Transverse colon (tissue), 4 donors: ENCODE results near the gene MEF2A. TPM values are rescaled to one million over a fixed set of nuclear protein-coding genes. Genes with fewer than 3 reads are reported as not detected.
A peak's percentile ranks its signal among the peaks of the same experiment; 100 is the strongest.

Source experiments
- DNase-seq: peaks from one replicate; pipeline ENCODE4 v3.0.0-alpha.2; 2019
- H3K27ac ChIP-seq, 4 donors: fragments of 200-600 bp; sonication (generic); 2 replicates each; pipeline ENCODE4 v1.5.1; 2016 to 2018; ENCODE audit warnings: inconsistent platforms in 4 of 4
- H3K27me3 ChIP-seq: fragments of 200-600 bp; sonication (generic); 2 replicates; pipeline ENCODE4 v1.5.1; 2017; ENCODE audit warnings: inconsistent platforms
- H3K36me3 ChIP-seq, 4 donors: fragments of 200-600 bp; sonication (generic); 2 replicates each; pipeline ENCODE4 v1.5.1; 2017 to 2019; ENCODE audit warnings: inconsistent platforms in 4 of 4
- H3K4me1 ChIP-seq, 4 donors: fragments of 200-600 bp; sonication (generic); 2 replicates each; pipeline ENCODE4 v1.5.1; 2017 to 2020; ENCODE audit warnings: inconsistent platforms in 4 of 4
- H3K4me3 ChIP-seq, 4 donors: fragments of 200-600 bp; sonication (generic); 1 replicate in 1 of 4; 2 replicates in 3 of 4; pipeline versions ENCODE4 v1.5.1 to v1.6.1; 2017 to 2019; ENCODE audit warnings: inconsistent platforms in 4 of 4
- H3K9me3 ChIP-seq, 2 donors: fragments of 200-600 bp; sonication (generic); 2 replicates each; pipeline ENCODE4 v1.5.1; 2017 to 2019; ENCODE audit warnings: inconsistent platforms in 2 of 2
- EP300 ChIP-seq: sonication (generic); formaldehyde crosslinking; IDR thresholded peaks from one replicate; pipeline ENCODE4 v1.6.1; 2017; ENCODE audit warnings: antibody characterized with exemption, low read depth
- POLR2A ChIP-seq: fragments of 450-650 bp; IDR thresholded peaks from one replicate; pipeline ENCODE4 v1.6.1; 2016; ENCODE audit warnings: antibody characterized with exemption, mild to moderate bottlenecking, moderate library complexity
- POLR2AphosphoS5 ChIP-seq, 3 donors: sonication (generic); formaldehyde crosslinking; IDR thresholded peaks; one replicate each; pipeline ENCODE4 v1.6.1; 2016; ENCODE audit warnings: antibody characterized with exemption in 3 of 3
- WGBS, 2 donors: methylation state at CpG; one replicate each; pipeline ENCODE4 v1.1.5; 2018; ENCODE audit warnings: low coverage in 1 of 2; 5-methylcytosine and 5-hydroxymethylcytosine counted together
- in situ Hi-C, 4 donors: fragments of 200-750 bp; cut with MboI; loops; one replicate each; pipeline versions ENCODE4 v1.15.0 to v1.15.1; 2017; ENCODE audit warnings: low sequenced_read_pairs in 3 of 4, low pct_ligation_motif_present in 1 of 4, low pct_unique_long_range_greater_than_20kb in 1 of 4
- intact Hi-C: fragments of 100-400 bp; cut with DNase I; formaldehyde crosslinking; loops from one replicate; pipeline ENCODE4 v1.15.1; 2023; ENCODE audit warnings: low total_unique reads
- total RNA-seq, 4 donors: library from RNA; depleted of rRNA; stranded (reverse); fragments of >200 nt; gene quantifications; one replicate each; pipeline ENCODE4 v1.1.0, GENCODE V29; 2016
- TF ChIP-seq, protein P1 (sequence below), 5 experiments: fragments of 200-600 bp in 3 of 5; fragments of 450-650 bp in 2 of 5; sonication (generic) in 3 of 5; IDR thresholded peaks; 1 replicate in 2 of 5; 2 replicates in 3 of 5; pipeline ENCODE4 v1.5.1; 2016 to 2017; ENCODE audit warnings: antibody characterized with exemption in 5 of 5, inconsistent platforms in 3 of 5, mild to moderate bottlenecking in 2 of 5, moderate library complexity in 1 of 5

The MEF2A gene
- total RNA-seq, 4 donors from 2014 or later = 37.4 to 62.5 (median 51.8) TPM

DNA sequence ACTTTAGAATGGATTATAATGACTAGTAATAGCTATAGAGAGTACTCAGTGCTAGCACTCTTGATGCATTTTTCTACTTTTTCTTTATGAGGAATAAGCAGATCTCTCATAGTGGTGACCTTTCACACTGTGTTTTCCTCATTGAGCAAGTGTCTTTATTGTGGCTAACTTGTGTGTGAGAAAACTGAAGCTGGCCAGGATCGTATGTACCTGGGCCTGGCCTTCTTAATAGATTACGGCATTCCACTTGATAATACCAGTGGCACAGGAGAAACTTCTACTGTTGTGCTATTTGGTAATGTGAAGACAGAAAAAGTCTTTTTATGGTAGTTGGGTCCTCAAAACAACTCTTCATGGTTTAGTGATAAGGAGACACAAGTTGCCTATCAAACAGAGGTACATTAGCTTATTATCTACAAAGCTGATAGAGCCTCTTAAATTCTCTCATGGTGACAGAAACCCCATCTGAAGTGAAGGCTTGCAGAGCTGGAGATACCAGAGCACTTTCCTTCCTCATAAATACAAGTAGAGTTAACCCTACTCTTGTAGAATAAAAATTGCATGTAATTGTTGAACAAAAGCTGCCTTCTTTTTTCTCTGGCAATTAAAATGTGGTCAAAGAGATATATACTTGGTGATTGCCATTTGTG lies 102.9 kb downstream of the MEF2A start:
- Histone ChIP-seq H3K4me1 (peaks cover 0 to 8% (median 0%) of the 10 kb centered on the region in 4 donors), H3K36me3 (peaks cover 0 to 20% (median 8%) of the 10 kb centered on the region in 4 donors), H3K27ac (peak overlapping the region in 2 of 4 donors; percentile 22 to 32), H3K9me3 (no peaks in the 10 kb centered on the region), H3K27me3 (no peaks in the 10 kb centered on the region), H3K4me3 (no peak overlapping the region)
- intact Hi-C loops = no loop called here
- no peak for TF ChIP-seq EP300
- TF ChIP-seq, protein P1, sequence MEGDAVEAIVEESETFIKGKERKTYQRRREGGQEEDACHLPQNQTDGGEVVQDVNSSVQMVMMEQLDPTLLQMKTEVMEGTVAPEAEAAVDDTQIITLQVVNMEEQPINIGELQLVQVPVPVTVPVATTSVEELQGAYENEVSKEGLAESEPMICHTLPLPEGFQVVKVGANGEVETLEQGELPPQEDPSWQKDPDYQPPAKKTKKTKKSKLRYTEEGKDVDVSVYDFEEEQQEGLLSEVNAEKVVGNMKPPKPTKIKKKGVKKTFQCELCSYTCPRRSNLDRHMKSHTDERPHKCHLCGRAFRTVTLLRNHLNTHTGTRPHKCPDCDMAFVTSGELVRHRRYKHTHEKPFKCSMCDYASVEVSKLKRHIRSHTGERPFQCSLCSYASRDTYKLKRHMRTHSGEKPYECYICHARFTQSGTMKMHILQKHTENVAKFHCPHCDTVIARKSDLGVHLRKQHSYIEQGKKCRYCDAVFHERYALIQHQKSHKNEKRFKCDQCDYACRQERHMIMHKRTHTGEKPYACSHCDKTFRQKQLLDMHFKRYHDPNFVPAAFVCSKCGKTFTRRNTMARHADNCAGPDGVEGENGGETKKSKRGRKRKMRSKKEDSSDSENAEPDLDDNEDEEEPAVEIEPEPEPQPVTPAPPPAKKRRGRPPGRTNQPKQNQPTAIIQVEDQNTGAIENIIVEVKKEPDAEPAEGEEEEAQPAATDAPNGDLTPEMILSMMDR (IDR thresholded peaks at IDR 0.05) = no peak
- no peak for TF ChIP-seq POLR2AphosphoS5 (IDR thresholded peaks at IDR 0.05)
- no peak for TF ChIP-seq POLR2A
- in situ Hi-C loops = loop anchor here in 1 of 4 donors (10.0 kb wide), 1 partner anchor 74 kb away; no protein-coding TSS in a partner anchor
- WGBS, 2 donors = 89 to 93% methylated on average over 2 of the region's 2 CpGs
- DNase-seq = no peak

DNA sequence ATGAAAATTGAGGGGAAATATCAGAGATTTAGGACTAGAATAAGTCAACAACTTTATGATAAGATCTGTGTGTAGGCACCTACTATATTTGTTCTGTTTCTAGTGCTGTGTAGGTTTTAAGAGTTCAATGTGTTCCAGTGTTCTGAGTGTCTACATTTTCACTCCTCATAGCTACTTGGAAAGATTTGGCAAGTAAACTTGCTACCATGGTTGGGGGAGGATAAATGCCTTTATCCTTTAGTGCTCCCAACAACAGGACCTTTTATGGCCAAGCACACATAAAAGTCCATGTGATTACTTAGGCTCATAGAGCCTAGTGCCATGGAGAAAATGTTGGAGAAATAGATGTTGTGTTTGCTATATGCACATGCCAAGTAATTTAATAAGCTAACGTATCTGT lies 103.5 kb downstream of the MEF2A start:
- Histone ChIP-seq H3K4me3 (no peak overlapping the region), H3K4me1 (peaks cover 0 to 8% (median 0%) of the 10 kb centered on the region in 4 donors), H3K36me3 (peaks cover 0 to 20% (median 10%) of the 10 kb centered on the region in 4 donors), H3K9me3 (no peaks in the 10 kb centered on the region), H3K27ac (peak overlapping the region in 2 of 4 donors; percentile 22 to 32), H3K27me3 (no peaks in the 10 kb centered on the region)
- TF ChIP-seq POLR2A (no peak), POLR2AphosphoS5 (IDR thresholded peaks at IDR 0.05) (no peak), EP300 (no peak)
- TF ChIP-seq, protein P1 (IDR thresholded peaks at IDR 0.05) = no peak
- in situ Hi-C loops = loop anchor here in 1 of 4 donors (10.0 kb wide), 1 partner anchor 74 kb away; no protein-coding TSS in a partner anchor
- 82% methylated on average over 1 of the region's 1 CpG; no CpG with 5 or more reads in 1 of the 2 donors for WGBS, 2 donors
- intact Hi-C loops = no loop called here
- no peak for DNase-seq

DNA sequence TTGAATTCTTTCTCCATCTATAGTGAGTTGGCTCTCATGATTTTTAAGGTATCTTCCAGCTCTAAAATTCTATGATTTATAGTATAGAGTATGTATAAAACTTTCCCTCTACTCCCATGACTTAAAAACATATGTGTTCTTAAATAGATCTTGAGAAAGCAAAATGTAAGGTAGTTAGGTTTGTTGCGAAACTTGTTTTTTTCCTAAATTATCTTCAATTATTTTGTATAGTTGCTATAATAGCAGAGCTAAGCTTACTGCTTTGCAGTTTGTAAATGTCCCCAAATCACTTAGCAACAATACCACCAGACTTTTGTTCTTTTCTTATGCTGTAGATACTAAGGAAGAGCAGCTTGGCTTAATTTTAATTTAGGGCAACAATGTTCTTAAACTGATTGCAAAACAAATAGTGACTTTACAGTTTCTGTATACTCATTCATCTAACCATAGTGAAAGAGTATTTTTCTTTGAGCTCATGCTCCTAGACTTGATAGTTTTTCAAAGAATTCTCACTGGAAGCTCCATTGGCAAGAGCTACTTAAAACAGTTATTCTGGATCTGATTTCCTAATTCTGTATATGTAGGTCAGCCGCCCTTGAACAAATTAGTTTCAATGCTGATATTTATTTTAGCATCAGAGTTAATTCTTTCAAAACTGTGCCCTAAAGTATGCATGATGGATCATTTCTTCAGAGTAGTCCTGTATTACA lies 106.3 kb downstream of the MEF2A start:
- WGBS, 2 donors = 96% methylated on average over 2 of the region's 2 CpGs
- TF ChIP-seq, protein P1 (IDR thresholded peaks at IDR 0.05) = no peak
- no peak for TF ChIP-seq POLR2A
- TF ChIP-seq EP300 = no peak
- no peak for TF ChIP-seq POLR2AphosphoS5 (IDR thresholded peaks at IDR 0.05)
- Histone ChIP-seq H3K27me3 (no peaks in the 10 kb centered on the region), H3K4me1 (peaks cover 0 to 8% (median 0%) of the 10 kb centered on the region in 4 donors), H3K9me3 (no peaks in the 10 kb centered on the region), H3K27ac (no peak overlapping the region), H3K4me3 (no peak overlapping the region), H3K36me3 (peaks cover 0 to 42% (median 19%) of the 10 kb centered on the region in 4 donors)
- in situ Hi-C loops = no loop called here
- no peak for DNase-seq
- intact Hi-C loops = no loop called here

DNA sequence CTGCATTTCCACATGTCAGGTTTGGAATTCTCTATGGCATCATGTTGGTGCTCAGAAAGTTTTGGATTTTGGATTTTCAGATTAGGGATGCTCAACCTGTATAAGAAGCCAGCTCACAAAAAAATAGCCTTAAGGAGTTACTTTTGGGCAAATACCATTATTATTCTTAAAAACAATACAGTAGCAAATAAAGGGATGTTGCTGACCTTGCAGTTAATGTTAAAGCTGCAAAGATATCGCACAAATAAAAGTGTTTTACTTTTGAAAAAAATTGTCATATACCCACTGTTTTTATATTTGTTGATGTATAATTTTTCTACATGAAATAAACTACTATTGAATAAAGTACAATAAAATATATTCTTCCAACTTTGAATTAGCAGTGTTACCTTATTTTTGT lies 107.3 kb downstream of the MEF2A start:
- H3K27ac ChIP-seq = no peak overlapping the region
- WGBS, 2 donors = 96 to 98% methylated on average over 1 of the region's 1 CpG
- H3K9me3 ChIP-seq = no peaks in the 10 kb centered on the region
- no peak for DNase-seq
- in situ Hi-C loops (no loop called here), intact Hi-C loops (no loop called here)
- H3K27me3 ChIP-seq = no peaks in the 10 kb centered on the region
- H3K4me3 ChIP-seq = no peak overlapping the region
- TF ChIP-seq POLR2A (no peak), EP300 (no peak), POLR2AphosphoS5 (IDR thresholded peaks at IDR 0.05) (no peak)
- TF ChIP-seq, protein P1 (IDR thresholded peaks at IDR 0.05) = no peak
- H3K36me3 ChIP-seq = peaks cover 0 to 53% (median 19%) of the 10 kb centered on the region in 4 donors
- H3K4me1 ChIP-seq = peaks cover 0 to 12% (median 0%) of the 10 kb centered on the region in 4 donors
